Loucy (cell line): ENCODE results near the gene ELL.

Experiments
- H2AFZ ChIP-seq: fragments of 200-600 bp; sonication (generic); 2 replicates; pipeline ENCODE4 v1.6.0; 2016; ENCODE audit warnings: antibody characterized with exemption, mild to moderate bottlenecking, low read length, moderate library complexity
- H3F3A ChIP-seq: fragments of 200-600 bp; 2 replicates; pipeline ENCODE4 v1.6.0; 2016; ENCODE audit warnings: antibody characterized with exemption, low read depth, mild to moderate bottlenecking
- H3K27me3 ChIP-seq: fragments of 200-600 bp; sonication (generic); 2 replicates; pipeline ENCODE4 v1.6.1; 2014; ENCODE audit warnings: low read length, mild to moderate bottlenecking; ENCODE audit not compliant: insufficient read depth, poor library complexity, severe bottlenecking
- H3K36me3 ChIP-seq: fragments of 200-600 bp; sonication (generic); 2 replicates; pipeline ENCODE4 v1.6.1; 2016; ENCODE audit warnings: low read length; ENCODE audit not compliant: insufficient read depth
- H3K4me1 ChIP-seq: fragments of 200-600 bp; sonication (generic); 2 replicates; pipeline ENCODE4 v1.5.1; 2014; ENCODE audit warnings: low read length, mild to moderate bottlenecking; ENCODE audit not compliant: insufficient read depth, poor library complexity, severe bottlenecking
- H3K4me2 ChIP-seq: fragments of 200-600 bp; sonication (generic); 2 replicates; pipeline ENCODE4 v1.6.0; 2014; ENCODE audit warnings: antibody characterized with exemption, low read length, low read depth, mild to moderate bottlenecking; ENCODE audit not compliant: poor library complexity, severe bottlenecking
- H3K4me3 ChIP-seq: fragments of 200-600 bp; sonication (generic); 2 replicates; pipeline ENCODE4 v1.5.1; 2014; ENCODE audit warnings: low read length, mild to moderate bottlenecking, mixed read lengths; ENCODE audit not compliant: poor library complexity, severe bottlenecking
- H3K79me2 ChIP-seq: fragments of 200-600 bp; sonication (generic); 2 replicates; pipeline ENCODE4 v1.6.1; 2014; ENCODE audit warnings: low read length; ENCODE audit not compliant: insufficient read depth
- H3K9ac ChIP-seq: fragments of 200-600 bp; sonication (generic); 2 replicates; pipeline ENCODE4 v1.6.0; 2014; ENCODE audit warnings: mild to moderate bottlenecking, low read depth, low read length, moderate library complexity; ENCODE audit not compliant: poor library complexity, severe bottlenecking
- H3K9me2 ChIP-seq: fragments of 200-600 bp; sonication (generic); replicated peaks from 2 replicates; pipeline ENCODE4 v1.6.1; 2016; ENCODE audit warnings: low read depth, low read length, mixed read lengths
- H3K9me3 ChIP-seq: fragments of 200-600 bp; sonication (generic); 2 replicates; pipeline ENCODE4 v1.6.1; 2014; ENCODE audit warnings: mild to moderate bottlenecking, antibody characterized with exemption, low read length, low read depth; ENCODE audit not compliant: insufficient read depth
- H4K20me1 ChIP-seq: fragments of 200-600 bp; sonication (generic); 2 replicates; pipeline ENCODE4 v1.6.0; 2014; ENCODE audit warnings: antibody characterized with exemption, low read length, mild to moderate bottlenecking; ENCODE audit not compliant: insufficient read depth, poor library complexity, severe bottlenecking
- EZH2phosphoT487 ChIP-seq: fragments of 200-600 bp; IDR thresholded peaks from 2 replicates; pipeline ENCODE4 v1.6.1; 2018; ENCODE audit warnings: antibody characterized with exemption, mild to moderate bottlenecking, moderate library complexity, borderline replicate concordance
- TF ChIP-seq, protein P1 (sequence below): fragments of 200-600 bp; sonication (generic); conservative IDR thresholded peaks from 2 replicates; pipeline ENCODE4 v1.5.1; 2014; ENCODE audit warnings: mild to moderate bottlenecking, antibody characterized with exemption, low read length

ELL gene

DNA sequence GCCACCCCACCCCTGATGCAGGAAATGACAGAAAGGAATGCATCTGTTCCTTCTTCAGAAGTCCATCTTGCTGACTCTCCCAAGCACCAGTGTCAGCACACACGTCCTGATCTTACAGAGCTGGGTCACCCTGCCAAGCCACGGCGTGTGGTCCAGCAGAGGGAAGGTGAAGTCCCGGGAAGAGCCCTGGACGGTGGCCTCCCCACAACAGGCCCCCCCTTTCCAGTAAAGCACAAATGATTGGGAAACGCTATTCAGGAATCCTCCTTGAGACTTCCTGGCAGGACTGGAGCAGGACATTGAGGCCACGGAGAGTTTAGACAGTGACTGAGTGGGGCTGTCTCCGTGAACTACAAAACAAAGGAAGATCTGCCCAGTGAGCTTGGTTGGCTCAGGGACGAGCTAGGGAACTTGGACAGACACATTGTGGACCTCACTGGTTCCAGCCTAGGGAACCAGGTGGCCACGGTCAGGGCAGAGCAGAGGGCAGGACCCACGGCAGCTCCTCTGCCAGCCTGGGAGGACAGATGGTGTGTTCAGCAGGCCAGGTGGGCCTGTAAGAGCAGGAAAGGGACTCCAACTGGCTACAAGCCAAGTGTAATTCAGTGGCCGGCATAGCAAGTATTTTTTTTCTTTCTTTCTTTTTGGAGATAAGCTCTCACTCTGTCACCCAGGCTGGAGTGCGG lies 41.7 kb downstream of the ELL start:
- H3K4me1 ChIP-seq = peaks cover 10% of the 10 kb centered on the region
- no peaks in the 10 kb centered on the region for H3F3A ChIP-seq
- H3K36me3 ChIP-seq = no peaks in the 10 kb centered on the region
- H3K27me3 ChIP-seq = no peaks in the 10 kb centered on the region
- H3K9me2 ChIP-seq = no peaks in the 10 kb centered on the region
- TF ChIP-seq, protein P1, sequence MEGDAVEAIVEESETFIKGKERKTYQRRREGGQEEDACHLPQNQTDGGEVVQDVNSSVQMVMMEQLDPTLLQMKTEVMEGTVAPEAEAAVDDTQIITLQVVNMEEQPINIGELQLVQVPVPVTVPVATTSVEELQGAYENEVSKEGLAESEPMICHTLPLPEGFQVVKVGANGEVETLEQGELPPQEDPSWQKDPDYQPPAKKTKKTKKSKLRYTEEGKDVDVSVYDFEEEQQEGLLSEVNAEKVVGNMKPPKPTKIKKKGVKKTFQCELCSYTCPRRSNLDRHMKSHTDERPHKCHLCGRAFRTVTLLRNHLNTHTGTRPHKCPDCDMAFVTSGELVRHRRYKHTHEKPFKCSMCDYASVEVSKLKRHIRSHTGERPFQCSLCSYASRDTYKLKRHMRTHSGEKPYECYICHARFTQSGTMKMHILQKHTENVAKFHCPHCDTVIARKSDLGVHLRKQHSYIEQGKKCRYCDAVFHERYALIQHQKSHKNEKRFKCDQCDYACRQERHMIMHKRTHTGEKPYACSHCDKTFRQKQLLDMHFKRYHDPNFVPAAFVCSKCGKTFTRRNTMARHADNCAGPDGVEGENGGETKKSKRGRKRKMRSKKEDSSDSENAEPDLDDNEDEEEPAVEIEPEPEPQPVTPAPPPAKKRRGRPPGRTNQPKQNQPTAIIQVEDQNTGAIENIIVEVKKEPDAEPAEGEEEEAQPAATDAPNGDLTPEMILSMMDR = no peak
- TF ChIP-seq EZH2phosphoT487 = no peak
- H2AFZ ChIP-seq = no peak overlapping the region
- H3K4me2 ChIP-seq = no peak overlapping the region
- H3K79me2 ChIP-seq = peaks cover 93% of the 10 kb centered on the region
- H3K9me3 ChIP-seq = no peaks in the 10 kb centered on the region
- no peak overlapping the region for H3K9ac ChIP-seq
- peaks cover 18% of the 10 kb centered on the region for H4K20me1 ChIP-seq
- no peak overlapping the region for H3K4me3 ChIP-seq

DNA sequence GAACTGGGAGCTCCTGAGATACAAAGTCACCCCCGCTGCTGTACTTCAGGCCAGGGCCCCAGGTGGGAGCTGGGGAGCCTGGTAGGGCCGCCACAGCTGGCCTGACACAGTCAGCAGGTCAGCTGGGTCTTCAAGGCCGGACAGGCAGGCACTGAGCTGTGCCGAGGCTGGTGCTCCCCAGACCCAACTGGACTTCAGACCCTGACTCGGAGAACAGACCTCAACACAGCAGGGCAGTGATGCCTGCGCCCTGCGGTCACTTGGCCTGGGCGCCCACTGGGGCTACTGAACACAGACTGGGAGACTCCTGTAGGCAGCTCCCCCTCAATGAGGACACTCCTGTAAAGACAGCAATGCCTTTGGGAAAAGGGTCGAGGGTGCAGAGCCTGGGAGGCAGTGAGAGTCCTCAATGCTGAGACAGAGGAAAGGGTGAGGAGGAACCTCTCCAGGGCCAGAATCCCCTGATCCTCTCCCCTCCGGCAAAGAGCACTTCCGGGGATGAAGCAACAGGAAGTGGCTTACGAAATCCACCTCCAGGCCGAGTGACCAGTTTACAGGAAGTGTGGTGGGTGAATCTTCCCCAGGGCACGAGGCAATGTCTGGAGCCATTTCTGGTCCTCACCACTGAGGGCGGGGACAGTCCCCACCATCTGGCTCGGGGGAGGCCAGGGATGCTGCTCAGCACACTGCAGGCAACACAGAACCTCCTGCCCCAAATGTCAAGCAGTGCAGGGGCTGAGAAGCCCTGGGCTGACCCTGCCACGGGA lies 43.1 kb downstream of the ELL start:
- Histone ChIP-seq H3K4me1 (peaks cover 10% of the 10 kb centered on the region), H3K4me3 (no peak overlapping the region), H3K27me3 (no peaks in the 10 kb centered on the region), H2AFZ (no peak overlapping the region), H3F3A (no peaks in the 10 kb centered on the region), H3K79me2 (peaks cover 91% of the 10 kb centered on the region), H3K4me2 (no peak overlapping the region), H3K36me3 (no peaks in the 10 kb centered on the region), H3K9ac (no peak overlapping the region), H3K9me3 (no peaks in the 10 kb centered on the region), H3K9me2 (no peaks in the 10 kb centered on the region), H4K20me1 (peaks cover 18% of the 10 kb centered on the region)
- TF ChIP-seq EZH2phosphoT487 = no peak
- TF ChIP-seq, protein P1 = no peak

DNA sequence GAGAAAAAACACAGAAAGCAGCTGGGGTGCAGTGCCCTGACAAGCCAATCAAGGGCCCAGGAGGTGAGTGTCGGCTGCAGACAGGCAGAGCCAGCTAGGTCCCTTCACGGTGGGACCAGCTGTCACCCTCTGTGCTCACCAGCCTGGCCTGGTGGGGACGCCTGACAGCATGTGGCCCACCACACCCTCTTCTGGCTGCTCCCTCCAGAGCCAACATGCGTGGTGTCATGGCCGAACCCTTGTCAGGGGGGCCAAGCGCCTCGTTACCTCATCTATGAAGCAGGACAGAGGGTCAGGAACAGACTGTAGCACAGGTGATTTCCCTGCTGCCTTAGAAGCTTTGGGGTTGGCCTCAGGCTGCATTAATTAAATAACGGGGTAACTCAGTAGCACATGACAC lies 43.9 kb downstream of the ELL start:
- Histone ChIP-seq H3K27me3 (no peaks in the 10 kb centered on the region), H3K4me1 (peaks cover 10% of the 10 kb centered on the region), H3K79me2 (peaks cover 88% of the 10 kb centered on the region), H4K20me1 (peaks cover 14% of the 10 kb centered on the region), H3K9me2 (no peaks in the 10 kb centered on the region), H3K36me3 (no peaks in the 10 kb centered on the region), H3F3A (no peaks in the 10 kb centered on the region), H3K4me3 (no peak overlapping the region), H3K9ac (no peak overlapping the region), H2AFZ (no peak overlapping the region), H3K4me2 (no peak overlapping the region), H3K9me3 (no peaks in the 10 kb centered on the region)
- TF ChIP-seq, protein P1 = no peak
- TF ChIP-seq EZH2phosphoT487 = no peak
